BE2C (cell line): ENCODE data around the gene RALGAPB.

Experiments used
- DNase-seq: peaks from one replicate; pipeline ENCODE4 v3.0.0-alpha.2; 2020
- H3K27me3 ChIP-seq: fragments of 250-450 bp; sonication (Bioruptor Pico); 2 replicates; pipeline ENCODE4 v1.5.1; 2020; ENCODE audit warnings: mild to moderate bottlenecking
- H3K36me3 ChIP-seq: fragments of 250-450 bp; sonication (Bioruptor Pico); 2 replicates; pipeline ENCODE4 v1.5.1; 2020; ENCODE audit warnings: mild to moderate bottlenecking
- H3K4me1 ChIP-seq: fragments of 250-450 bp; sonication (Bioruptor Pico); 2 replicates; pipeline ENCODE4 v1.5.1; 2020
- H3K4me3 ChIP-seq: 2 replicates; pipeline ENCODE4 v1.5.1; 2011; ENCODE audit warnings: low read depth, low read length
- H3K9me3 ChIP-seq: fragments of 250-450 bp; sonication (Bioruptor Pico); 2 replicates; pipeline ENCODE4 v1.5.1; 2020
- CTCF ChIP-seq: IDR thresholded peaks from 2 replicates; pipeline ENCODE4 v1.5.1; 2012; ENCODE audit warnings: mild to moderate bottlenecking, low read depth, low read length

Gene RALGAPB

DNA sequence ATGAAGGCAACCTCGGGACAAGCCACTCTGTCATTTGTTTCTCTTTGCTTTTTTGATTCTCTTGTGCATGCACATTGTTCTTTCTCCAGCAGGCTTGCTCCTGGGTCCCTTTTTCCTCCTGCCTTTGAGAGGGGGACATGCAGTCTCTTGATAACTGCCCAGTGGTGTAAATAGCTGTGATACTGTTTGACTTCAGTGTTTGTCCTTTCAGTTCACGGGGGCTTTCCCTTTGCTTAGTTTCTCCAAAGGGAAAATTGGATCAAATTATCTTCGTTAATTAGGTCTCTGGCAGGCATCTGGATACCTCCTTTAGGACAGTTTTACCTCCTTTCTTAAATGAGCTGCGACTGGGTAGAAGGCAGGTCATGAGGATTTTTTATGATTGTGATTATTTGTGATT is 41.5 kb downstream of the RALGAPB start:
- peaks cover 21% of the 10 kb centered on the region for H3K36me3 ChIP-seq
- TF ChIP-seq CTCF, result no peak
- H3K27me3 ChIP-seq, result no peaks in the 10 kb centered on the region
- peaks cover 10% of the 10 kb centered on the region for H3K4me1 ChIP-seq
- no peak for DNase-seq
- H3K9me3 ChIP-seq, result no peaks in the 10 kb centered on the region
- no peak overlapping the region for H3K4me3 ChIP-seq

DNA sequence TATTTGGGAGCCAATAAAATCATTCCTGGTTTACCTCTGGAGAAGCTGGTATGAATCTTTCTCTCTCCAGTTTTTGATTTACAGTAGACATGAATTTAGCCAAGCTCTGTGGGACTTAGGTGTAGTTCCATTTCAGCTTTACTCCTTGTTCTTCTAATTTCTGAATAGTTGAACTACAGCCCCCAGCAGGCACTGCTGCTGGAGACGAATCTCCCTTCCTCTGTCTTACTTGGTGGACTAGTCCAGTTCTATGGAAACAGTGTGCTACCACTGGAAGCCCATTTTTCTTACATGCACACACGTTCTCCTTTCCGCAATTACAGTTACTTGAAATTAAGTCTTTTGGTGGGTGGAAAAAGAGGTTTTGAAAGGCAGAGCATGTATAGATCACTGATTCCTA is 42.3 kb downstream of the RALGAPB start:
- TF ChIP-seq CTCF, result no peak
- peaks cover 14% of the 10 kb centered on the region for H3K36me3 ChIP-seq

DNA sequence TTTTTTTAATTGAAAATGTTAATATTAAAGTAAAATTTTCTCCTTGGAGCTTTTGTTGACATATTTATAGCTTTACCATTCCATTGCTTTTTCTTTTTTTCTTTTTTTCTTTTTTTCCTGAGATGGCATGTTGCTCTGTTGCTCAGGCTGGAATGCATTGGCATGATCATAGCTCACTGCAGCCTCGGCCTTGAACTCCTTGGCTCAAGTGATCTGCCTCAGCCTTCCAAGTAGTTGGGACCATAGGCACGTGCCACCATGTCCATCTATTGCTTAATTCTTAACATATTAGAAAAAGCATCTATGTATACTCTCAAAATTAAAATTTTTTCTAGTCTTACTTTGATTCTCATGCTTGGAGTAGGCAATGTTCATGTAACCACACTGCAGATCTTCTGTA is 43.0 kb downstream of the RALGAPB start:
- no peak for DNase-seq
- no peak for TF ChIP-seq CTCF
- Histone ChIP-seq H3K36me3 (peaks cover 8% of the 10 kb centered on the region), H3K27me3 (no peaks in the 10 kb centered on the region), H3K4me1 (peaks cover 10% of the 10 kb centered on the region), H3K9me3 (no peaks in the 10 kb centered on the region), H3K4me3 (no peak overlapping the region)

More for the DNA sequence above, 42.3 kb downstream of the RALGAPB start:
- Histone ChIP-seq H3K4me3 (no peak overlapping the region), H3K9me3 (no peaks in the 10 kb centered on the region), H3K27me3 (no peaks in the 10 kb centered on the region), H3K4me1 (peaks cover 10% of the 10 kb centered on the region)
- DNase-seq, result no peak

GRCh38 chr20:38519426-38519825 is 46.8 kb downstream of the RALGAPB start:
- H3K27me3 ChIP-seq, result no peaks in the 10 kb centered on the region
- H3K9me3 ChIP-seq, result no peaks in the 10 kb centered on the region
- H3K4me1 ChIP-seq, result peaks cover 7% of the 10 kb centered on the region
- no peak for TF ChIP-seq CTCF
- no peak for DNase-seq
- no peak overlapping the region for H3K4me3 ChIP-seq
- H3K36me3 ChIP-seq, result peaks cover 18% of the 10 kb centered on the region

DNA sequence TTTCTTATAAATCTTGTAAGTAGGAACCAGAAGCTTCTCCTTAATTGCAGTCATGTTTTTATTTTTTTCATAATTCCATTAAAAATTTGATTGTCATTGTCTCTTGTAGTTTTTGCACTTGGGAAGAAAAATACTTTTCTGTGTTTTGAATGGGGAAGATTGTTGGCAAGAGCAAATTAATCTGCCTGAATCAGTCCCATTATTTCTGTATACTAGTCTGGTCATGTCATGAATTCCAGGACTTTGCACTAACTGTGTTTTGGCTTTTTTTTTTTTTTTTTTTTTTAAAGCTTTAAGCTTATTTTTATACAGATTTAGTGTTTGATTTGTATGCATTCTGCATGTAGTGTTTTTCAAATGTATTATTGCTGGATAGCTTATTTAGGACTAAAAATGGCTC is 47.6 kb downstream of the RALGAPB start:
- H3K36me3 ChIP-seq, result peaks cover 24% of the 10 kb centered on the region
- no peak for DNase-seq
- no peak for TF ChIP-seq CTCF
- H3K4me3 ChIP-seq, result no peak overlapping the region
- H3K27me3 ChIP-seq, result no peaks in the 10 kb centered on the region
- H3K9me3 ChIP-seq, result no peaks in the 10 kb centered on the region
- H3K4me1 ChIP-seq, result peaks cover 7% of the 10 kb centered on the region

DNA sequence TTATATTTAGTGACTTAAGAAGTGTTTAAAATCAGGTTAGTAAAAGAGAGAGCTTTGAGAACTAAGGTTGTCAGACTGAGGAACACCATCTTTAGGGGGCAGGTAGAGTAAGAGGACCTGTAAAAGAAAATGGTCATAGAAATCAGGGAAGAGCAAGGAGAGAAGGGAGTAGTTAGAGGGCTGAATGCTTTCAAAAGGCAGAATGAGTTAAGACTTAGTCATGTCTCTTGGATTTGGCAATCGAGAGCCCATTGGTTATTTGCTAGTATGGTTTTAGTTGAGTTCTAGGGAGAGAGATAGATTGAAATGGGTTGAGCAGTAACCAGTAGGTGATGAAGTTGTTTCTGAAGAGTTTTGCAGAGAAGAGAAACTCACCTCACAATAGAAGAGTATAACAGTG is 51.1 kb downstream of the RALGAPB start:
- peaks cover 28% of the 10 kb centered on the region for H3K36me3 ChIP-seq
- H3K27me3 ChIP-seq, result no peaks in the 10 kb centered on the region
- no peak overlapping the region for H3K4me3 ChIP-seq
- H3K4me1 ChIP-seq, result peaks cover 3% of the 10 kb centered on the region
- no peaks in the 10 kb centered on the region for H3K9me3 ChIP-seq
- TF ChIP-seq CTCF, result no peak
- no peak for DNase-seq
